Effector memory CD4-positive, alpha-beta T cell (primary cell): ENCODE results near the gene EMC6.
A peak's percentile ranks its signal among the peaks of the same experiment; 100 is the strongest.

Experiments
- DNase-seq, 3 donors: peaks; one replicate each; pipeline ENCODE4 v3.0.0-alpha.2; 2020
- H3K27ac ChIP-seq: 2 replicates; pipeline ENCODE4 v1.7.0; 2013; ENCODE audit warnings: mild to moderate bottlenecking, low read length, moderate library complexity; ENCODE audit not compliant: insufficient read depth, poor library complexity, severe bottlenecking
- H3K27me3 ChIP-seq: replicated peaks from 2 replicates; pipeline ENCODE4 v1.7.0; 2013; ENCODE audit warnings: mild to moderate bottlenecking, low read length; ENCODE audit not compliant: insufficient read depth, control insufficient read depth, poor library complexity, severe bottlenecking
- H3K36me3 ChIP-seq: 2 replicates; pipeline ENCODE4 v1.7.0; 2013; ENCODE audit warnings: mild to moderate bottlenecking, low read length, moderate library complexity; ENCODE audit not compliant: control insufficient read depth, insufficient read depth
- H3K4me1 ChIP-seq: 2 replicates; pipeline ENCODE4 v1.7.0; 2013; ENCODE audit warnings: low read length, mild to moderate bottlenecking; ENCODE audit not compliant: control insufficient read depth, insufficient read depth, poor library complexity, severe bottlenecking
- H3K4me3 ChIP-seq: 2 replicates; pipeline ENCODE4 v1.7.0; 2013; ENCODE audit warnings: low read length, low read depth, mild to moderate bottlenecking; ENCODE audit not compliant: insufficient read depth, poor library complexity, severe bottlenecking
- H3K9me3 ChIP-seq: 2 replicates; pipeline ENCODE4 v1.7.0; 2013; ENCODE audit warnings: mild to moderate bottlenecking, low read length, moderate library complexity; ENCODE audit not compliant: control insufficient read depth

The EMC6 gene

GRCh38 chr17:3665834-3666233, 2.8 kb upstream of the EMC6 start:
- no peak overlapping the region for H3K4me3 ChIP-seq
- DNase-seq = no peak
- no peak overlapping the region for H3K27ac ChIP-seq
- H3K4me1 ChIP-seq = peaks cover 22% of the 10 kb centered on the region
- H3K36me3 ChIP-seq = peaks cover 4% of the 10 kb centered on the region
- no peaks in the 10 kb centered on the region for H3K27me3 ChIP-seq
- H3K9me3 ChIP-seq = no peaks in the 10 kb centered on the region

GRCh38 chr17:3666516-3666915, 2.1 kb upstream of the EMC6 start:
- H3K4me3 ChIP-seq = no peak overlapping the region
- peaks cover 4% of the 10 kb centered on the region for H3K36me3 ChIP-seq
- DNase-seq = no peak
- H3K27me3 ChIP-seq = no peaks in the 10 kb centered on the region
- no peaks in the 10 kb centered on the region for H3K9me3 ChIP-seq
- H3K27ac ChIP-seq = no peak overlapping the region
- H3K4me1 ChIP-seq = peaks cover 22% of the 10 kb centered on the region

GRCh38 chr17:3667366-3668278, 990 bp upstream of the EMC6 start:
- H3K9me3 ChIP-seq = no peaks in the 10 kb centered on the region
- H3K4me3 ChIP-seq = peak overlapping the region; percentile 100
- DNase-seq = no peak

GRCh38 chr17:3669085-3669347, 404 bp downstream of the EMC6 start:
- H3K4me1 ChIP-seq = peaks cover 22% of the 10 kb centered on the region

More at GRCh38 chr17:3667366-3668278, 990 bp upstream of the EMC6 start:
- peaks cover 22% of the 10 kb centered on the region for H3K4me1 ChIP-seq
- H3K27me3 ChIP-seq = no peaks in the 10 kb centered on the region
- H3K36me3 ChIP-seq = peaks cover 4% of the 10 kb centered on the region
- H3K27ac ChIP-seq = peak overlapping the region; percentile 41

GRCh38 chr17:3669548-3669947, 936 bp downstream of the EMC6 start:
- H3K27ac ChIP-seq = peak overlapping the region; percentile 88

More at GRCh38 chr17:3669085-3669347, 404 bp downstream of the EMC6 start:
- H3K4me3 ChIP-seq = peak overlapping the region; percentile 100
- DNase-seq = no peak
- peak overlapping the region; percentile 88 for H3K27ac ChIP-seq
- H3K36me3 ChIP-seq = peaks cover 4% of the 10 kb centered on the region
- no peaks in the 10 kb centered on the region for H3K9me3 ChIP-seq
- H3K27me3 ChIP-seq = no peaks in the 10 kb centered on the region

GRCh38 chr17:3672571-3672970, 4.0 kb downstream of the EMC6 start:
- H3K9me3 ChIP-seq = no peaks in the 10 kb centered on the region
- no peak overlapping the region for H3K27ac ChIP-seq
- H3K4me3 ChIP-seq = no peak overlapping the region
- H3K36me3 ChIP-seq = peaks cover 4% of the 10 kb centered on the region
- no peaks in the 10 kb centered on the region for H3K27me3 ChIP-seq
- no peak for DNase-seq
- peaks cover 18% of the 10 kb centered on the region for H3K4me1 ChIP-seq

More at GRCh38 chr17:3669548-3669947, 936 bp downstream of the EMC6 start:
- no peak for DNase-seq
- H3K4me3 ChIP-seq = peak overlapping the region; percentile 100
- no peaks in the 10 kb centered on the region for H3K27me3 ChIP-seq
- peaks cover 22% of the 10 kb centered on the region for H3K4me1 ChIP-seq
- H3K9me3 ChIP-seq = no peaks in the 10 kb centered on the region
- peaks cover 4% of the 10 kb centered on the region for H3K36me3 ChIP-seq

- no peaks in the 10 kb centered on the region for H3K9me3 ChIP-seq
- H3K27ac ChIP-seq = no peak overlapping the region
- H3K4me3 ChIP-seq = no peak overlapping the region
- no peak for DNase-seq
- H3K27me3 ChIP-seq = no peaks in the 10 kb centered on the region
- peaks cover 5% of the 10 kb centered on the region for H3K36me3 ChIP-seq
- no peaks in the 10 kb centered on the region for H3K4me1 ChIP-seq
Measured at GRCh38 chr17:3675886-3676285, 7.3 kb downstream of the EMC6 start.

GRCh38 chr17:3678095-3678820, 9.6 kb downstream of the EMC6 start:
- Histone ChIP-seq H3K27ac (no peak overlapping the region), H3K36me3 (peaks cover 5% of the 10 kb centered on the region), H3K27me3 (no peaks in the 10 kb centered on the region), H3K9me3 (no peaks in the 10 kb centered on the region), H3K4me3 (no peak overlapping the region), H3K4me1 (no peaks in the 10 kb centered on the region)
- no peak for DNase-seq

GRCh38 chr17:3678821-3679530, 10.4 kb downstream of the EMC6 start:
- H3K36me3 ChIP-seq = peaks cover 5% of the 10 kb centered on the region
- no peak for DNase-seq

More at GRCh38 chr17:3678821-3679530, 10.4 kb downstream of the EMC6 start:
- Histone ChIP-seq H3K4me3 (no peak overlapping the region), H3K4me1 (no peaks in the 10 kb centered on the region), H3K27ac (no peak overlapping the region), H3K27me3 (no peaks in the 10 kb centered on the region), H3K9me3 (no peaks in the 10 kb centered on the region)
